GM19240 (cell line): ENCODE data around the gene CCDC93.

Experiments used
- DNase-seq: peaks from one replicate; pipeline ENCODE4 v3.0.0; 2011; ENCODE audit warnings: low spot score; ENCODE audit not compliant: insufficient read length

Gene CCDC93

DNA sequence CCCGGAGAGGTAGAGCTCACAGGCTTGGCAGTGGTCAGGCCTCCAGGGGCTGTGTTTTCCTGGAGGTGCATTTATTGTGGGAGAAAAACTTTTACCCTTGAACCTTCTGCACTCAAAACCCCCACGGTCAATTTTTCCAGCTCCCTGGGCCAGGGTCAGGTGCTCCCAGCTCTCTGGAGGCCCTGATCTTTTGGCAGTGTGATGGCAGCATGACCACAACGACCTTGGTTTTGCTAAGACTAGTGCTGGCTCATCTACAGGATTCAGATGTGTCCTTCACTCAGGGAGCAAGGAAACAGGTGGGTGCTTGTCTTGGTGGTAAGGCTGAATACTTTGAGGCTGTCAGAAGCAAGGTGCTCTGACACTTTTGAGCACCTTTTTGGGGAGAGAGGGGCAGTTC, 92.3 kb downstream of the CCDC93 start:
- no peak for DNase-seq

DNA sequence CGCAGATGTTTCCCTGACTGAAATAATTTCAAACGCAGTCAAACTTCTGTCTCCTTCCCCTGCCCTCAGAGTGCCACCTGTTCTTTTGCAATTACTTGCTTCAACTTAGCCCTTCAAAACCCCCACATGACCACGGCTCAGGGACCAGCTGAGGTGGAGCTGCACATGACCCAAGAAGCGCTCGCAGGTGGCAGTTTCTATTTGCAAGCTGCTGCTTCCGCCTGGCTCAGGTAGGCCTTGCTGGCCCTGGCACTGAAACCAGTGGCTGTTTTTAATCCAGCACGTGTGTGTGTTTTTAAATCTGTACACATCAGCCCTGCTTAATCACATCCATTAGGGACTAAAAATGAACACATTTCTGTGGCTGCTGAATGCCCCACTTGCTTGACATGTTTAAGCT, 95.3 kb downstream of the CCDC93 start:
- DNase-seq = no peak

DNA sequence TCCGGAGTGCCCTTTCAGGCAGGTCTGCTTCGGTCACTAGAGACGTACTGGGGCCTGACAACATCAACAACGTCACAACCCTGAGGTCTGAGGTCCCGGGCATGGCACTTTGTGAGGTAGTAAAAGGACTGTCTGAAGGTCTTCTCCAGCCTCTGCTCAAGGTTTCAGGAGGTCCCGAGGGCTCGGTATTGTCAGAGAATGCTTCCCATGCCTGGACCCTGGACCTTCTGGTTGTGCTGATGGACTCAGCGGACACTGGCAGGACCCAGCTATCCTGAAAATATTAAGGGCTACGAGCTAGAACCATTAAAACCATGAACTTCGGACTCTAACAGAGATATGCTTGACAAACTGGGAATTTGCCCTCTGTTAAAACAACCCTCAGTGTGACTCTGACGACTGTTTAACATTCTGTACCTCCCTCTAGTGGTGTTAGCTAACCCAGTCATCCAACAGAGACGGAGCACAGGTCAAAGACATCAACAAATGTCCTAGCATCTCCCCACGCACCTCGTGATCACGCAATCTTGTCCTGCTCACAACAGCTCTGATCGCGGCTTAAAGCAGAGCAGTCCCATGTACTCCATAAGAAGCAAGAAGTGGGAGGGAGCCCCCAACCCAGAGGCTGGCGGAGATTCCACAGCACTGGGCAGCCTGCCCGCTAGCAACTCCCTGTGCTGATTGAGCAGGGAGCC, 96.5 kb downstream of the CCDC93 start:
- DNase-seq = no peak

DNA sequence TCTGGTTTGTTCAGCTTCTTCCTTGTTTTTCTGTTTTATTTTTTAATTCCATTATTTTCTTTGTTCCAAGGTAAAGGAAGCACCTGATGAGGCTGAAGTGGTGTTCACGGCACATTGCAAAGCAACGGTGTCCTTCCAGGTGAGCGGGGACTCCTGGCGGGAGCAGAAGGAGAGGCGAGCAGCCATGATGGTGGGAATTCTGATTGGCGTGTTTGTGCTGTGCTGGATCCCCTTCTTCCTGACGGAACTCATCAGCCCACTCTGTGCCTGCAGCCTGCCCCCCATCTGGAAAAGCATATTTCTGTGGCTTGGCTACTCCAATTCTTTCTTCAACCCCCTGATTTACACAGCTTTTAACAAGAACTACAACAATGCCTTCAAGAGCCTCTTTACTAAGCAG, 110.9 kb downstream of the CCDC93 start:
- DNase-seq = no peak

DNA sequence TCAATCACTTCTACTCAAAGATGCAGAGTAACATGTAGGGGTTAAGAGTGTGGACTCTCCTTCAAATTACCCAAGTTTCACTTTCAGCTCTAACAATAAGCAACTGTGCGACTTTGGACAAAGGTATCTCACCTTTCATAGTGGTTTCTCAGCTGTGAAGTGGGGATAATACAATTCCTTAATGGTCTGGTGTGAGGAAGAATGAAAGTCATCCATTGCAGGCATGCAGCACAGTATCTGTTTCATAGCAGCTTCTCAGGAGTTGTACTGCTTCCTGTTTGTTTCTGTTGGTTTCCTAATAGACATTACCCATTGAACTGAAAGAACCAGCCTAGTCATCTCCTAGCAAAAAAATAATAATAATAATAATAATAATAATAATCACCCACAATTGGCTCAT, 125.0 kb downstream of the CCDC93 start:
- DNase-seq = no peak

DNA sequence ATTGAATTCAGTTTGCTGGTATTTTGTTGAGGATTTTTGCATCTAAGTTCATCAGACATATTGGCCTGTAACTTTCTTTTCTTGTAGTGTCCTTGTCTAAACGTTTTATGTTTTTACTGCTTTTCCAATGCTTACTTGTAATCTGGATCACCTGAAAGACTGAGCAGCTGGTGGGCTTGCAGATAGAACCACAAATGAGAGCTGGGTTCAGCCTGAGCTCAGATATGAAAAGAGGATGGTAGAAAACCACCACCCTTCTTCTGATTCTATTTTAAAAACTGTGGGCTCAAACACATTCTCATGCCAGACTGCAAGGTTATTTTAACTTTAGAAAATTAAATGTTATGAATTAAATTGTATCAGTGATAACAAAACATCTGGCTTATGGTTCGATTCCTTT, 128.6 kb downstream of the CCDC93 start:
- DNase-seq = no peak

DNA sequence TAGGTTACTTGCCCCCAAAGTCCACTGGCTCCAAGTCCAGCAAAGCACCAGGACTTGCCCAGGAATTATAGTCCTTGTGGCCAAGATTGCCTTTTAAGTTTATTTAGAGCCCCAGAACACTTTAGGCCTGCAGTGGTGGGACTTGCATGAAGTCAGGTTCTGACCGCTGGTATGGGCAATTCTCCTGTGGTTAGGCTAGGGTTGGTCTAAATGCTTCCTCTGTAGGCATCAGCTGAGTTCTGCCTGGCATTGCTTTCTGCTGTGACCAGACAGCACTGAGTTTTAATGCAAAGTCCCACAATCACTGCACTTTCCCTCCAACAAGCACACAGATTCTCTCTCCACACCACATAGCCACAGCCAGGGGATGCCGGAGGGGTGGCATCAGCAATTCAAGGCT, 134.9 kb downstream of the CCDC93 start:
- no peak for DNase-seq

DNA sequence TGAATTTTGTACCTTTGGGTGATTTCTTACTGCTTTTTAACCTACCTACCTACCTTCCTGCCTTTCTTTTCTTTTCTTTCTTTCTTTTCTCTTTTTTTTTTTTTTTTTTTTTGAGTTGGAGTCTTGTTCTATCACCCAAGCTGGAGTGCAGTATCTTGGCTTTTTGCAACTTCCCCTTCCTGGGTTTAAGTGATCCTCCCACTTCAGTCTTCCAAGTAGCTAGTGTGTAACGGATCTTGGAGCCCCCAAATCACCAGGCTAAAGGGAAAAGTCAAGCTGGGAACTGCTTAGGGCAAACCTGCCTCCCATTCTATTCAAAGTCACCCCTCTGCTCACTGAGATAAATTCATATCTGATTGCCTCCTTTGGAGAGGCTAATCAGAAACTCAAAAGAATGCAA, 138.1 kb downstream of the CCDC93 start:
- no peak for DNase-seq
